ENCODE measurements around the gene SMOC1. TPM values are rescaled to one million over a fixed set of nuclear protein-coding genes. Genes with fewer than 3 reads are reported as not detected.

SMOC1 gene
- total RNA-seq, 1 donor from 2014 or later = not detected

- intact Hi-C loops (cut with micrococcal nuclease) = no loop called here
- DNase-seq = no peak
- no peak overlapping the region for H3K27ac Mint-ChIP-seq
- no peaks in the 10 kb centered on the region for H3K9me3 Mint-ChIP-seq
- H3K4me3 Mint-ChIP-seq = no peak overlapping the region
- H3K27me3 Mint-ChIP-seq = peaks cover 15% of the 10 kb centered on the region
- no peaks in the 10 kb centered on the region for H3K36me3 Mint-ChIP-seq (ENCODE audit: low read depth)
- H3K4me1 Mint-ChIP-seq = no peaks in the 10 kb centered on the region
These were observed 48.9 kb downstream of the SMOC1 start for GRCh38 chr14:69928111-69928523.

GRCh38 chr14:69930780-69931379 lies 51.7 kb downstream of the SMOC1 start:
- Mint-ChIP-seq H3K4me3 (no peak overlapping the region), H3K36me3 (ENCODE audit: low read depth) (no peaks in the 10 kb centered on the region), H3K9me3 (no peaks in the 10 kb centered on the region), H3K27me3 (peaks cover 18% of the 10 kb centered on the region), H3K27ac (no peak overlapping the region), H3K4me1 (no peaks in the 10 kb centered on the region)
- DNase-seq = no peak
- intact Hi-C loops (cut with micrococcal nuclease) = no loop called here

- DNase-seq = no peak
- H3K36me3 Mint-ChIP-seq (ENCODE audit: low read depth) = no peaks in the 10 kb centered on the region
- intact Hi-C loops (cut with micrococcal nuclease) = no loop called here
- H3K4me3 Mint-ChIP-seq = no peak overlapping the region
- no peaks in the 10 kb centered on the region for H3K9me3 Mint-ChIP-seq
- H3K27ac Mint-ChIP-seq = no peak overlapping the region
- H3K4me1 Mint-ChIP-seq = no peaks in the 10 kb centered on the region
- H3K27me3 Mint-ChIP-seq = peaks cover 17% of the 10 kb centered on the region
These were observed 52.7 kb downstream of the SMOC1 start for GRCh38 chr14:69931960-69932359.

GRCh38 chr14:69932391-69932790 lies 53.2 kb downstream of the SMOC1 start:
- Mint-ChIP-seq H3K9me3 (no peaks in the 10 kb centered on the region), H3K4me1 (no peaks in the 10 kb centered on the region), H3K27me3 (peaks cover 17% of the 10 kb centered on the region), H3K27ac (no peak overlapping the region), H3K36me3 (ENCODE audit: low read depth) (no peaks in the 10 kb centered on the region), H3K4me3 (no peak overlapping the region)
- intact Hi-C loops (cut with micrococcal nuclease) = no loop called here
- DNase-seq = no peak

GRCh38 chr14:69933623-69934275 lies 54.5 kb downstream of the SMOC1 start:
- H3K27ac Mint-ChIP-seq = no peak overlapping the region
- DNase-seq = no peak
- intact Hi-C loops (cut with micrococcal nuclease) = no loop called here
- H3K27me3 Mint-ChIP-seq = peaks cover 21% of the 10 kb centered on the region
- H3K4me1 Mint-ChIP-seq = no peaks in the 10 kb centered on the region
- no peaks in the 10 kb centered on the region for H3K36me3 Mint-ChIP-seq (ENCODE audit: low read depth)
- H3K4me3 Mint-ChIP-seq = no peak overlapping the region
- no peaks in the 10 kb centered on the region for H3K9me3 Mint-ChIP-seq

- H3K27ac Mint-ChIP-seq = no peak overlapping the region
- intact Hi-C loops (cut with micrococcal nuclease) = no loop called here
- no peak for DNase-seq
- no peaks in the 10 kb centered on the region for H3K4me1 Mint-ChIP-seq
- no peaks in the 10 kb centered on the region for H3K9me3 Mint-ChIP-seq
- H3K4me3 Mint-ChIP-seq = no peak overlapping the region
- H3K27me3 Mint-ChIP-seq = peaks cover 20% of the 10 kb centered on the region
- H3K36me3 Mint-ChIP-seq (ENCODE audit: low read depth) = no peaks in the 10 kb centered on the region
These were observed 58.3 kb downstream of the SMOC1 start for GRCh38 chr14:69937367-69938081.

- no peak overlapping the region for H3K27ac Mint-ChIP-seq
- peaks cover 21% of the 10 kb centered on the region for H3K27me3 Mint-ChIP-seq
These were observed 59.5 kb downstream of the SMOC1 start for GRCh38 chr14:69938751-69939150.

GRCh38 chr14:69941768-69942742 lies 62.8 kb downstream of the SMOC1 start:
- Mint-ChIP-seq H3K27ac (no peak overlapping the region), H3K36me3 (ENCODE audit: low read depth) (no peaks in the 10 kb centered on the region)

More at GRCh38 chr14:69938751-69939150, 59.5 kb downstream of the SMOC1 start:
- intact Hi-C loops (cut with micrococcal nuclease) = no loop called here
- Mint-ChIP-seq H3K36me3 (ENCODE audit: low read depth) (no peaks in the 10 kb centered on the region), H3K9me3 (no peaks in the 10 kb centered on the region), H3K4me3 (no peak overlapping the region), H3K4me1 (no peaks in the 10 kb centered on the region)
- DNase-seq = no peak

GRCh38 chr14:69943084-69943780 lies 64.0 kb downstream of the SMOC1 start:
- no peaks in the 10 kb centered on the region for H3K36me3 Mint-ChIP-seq (ENCODE audit: low read depth)
- no peaks in the 10 kb centered on the region for H3K4me1 Mint-ChIP-seq
- peaks cover 12% of the 10 kb centered on the region for H3K9me3 Mint-ChIP-seq
- H3K4me3 Mint-ChIP-seq = no peak overlapping the region
- intact Hi-C loops (cut with micrococcal nuclease) = no loop called here
- H3K27me3 Mint-ChIP-seq = peaks cover 7% of the 10 kb centered on the region
- no peak overlapping the region for H3K27ac Mint-ChIP-seq
- no peak for DNase-seq

More at GRCh38 chr14:69941768-69942742, 62.8 kb downstream of the SMOC1 start:
- DNase-seq = no peak
- Mint-ChIP-seq H3K4me1 (no peaks in the 10 kb centered on the region), H3K27me3 (peaks cover 16% of the 10 kb centered on the region), H3K4me3 (no peak overlapping the region), H3K9me3 (peaks cover 10% of the 10 kb centered on the region)
- intact Hi-C loops (cut with micrococcal nuclease) = no loop called here

- no peaks in the 10 kb centered on the region for H3K4me1 Mint-ChIP-seq
- no peaks in the 10 kb centered on the region for H3K36me3 Mint-ChIP-seq (ENCODE audit: low read depth)
- DNase-seq = no peak
- H3K27ac Mint-ChIP-seq = no peak overlapping the region
- H3K4me3 Mint-ChIP-seq = no peak overlapping the region
- H3K27me3 Mint-ChIP-seq = peaks cover 7% of the 10 kb centered on the region
- intact Hi-C loops (cut with micrococcal nuclease) = no loop called here
- peaks cover 12% of the 10 kb centered on the region for H3K9me3 Mint-ChIP-seq
These were observed 66.1 kb downstream of the SMOC1 start for GRCh38 chr14:69945347-69945746.

GRCh38 chr14:69945912-69946311 lies 66.7 kb downstream of the SMOC1 start:
- Mint-ChIP-seq H3K27me3 (peaks cover 7% of the 10 kb centered on the region), H3K4me3 (no peak overlapping the region), H3K36me3 (ENCODE audit: low read depth) (no peaks in the 10 kb centered on the region), H3K4me1 (no peaks in the 10 kb centered on the region), H3K9me3 (peaks cover 12% of the 10 kb centered on the region), H3K27ac (no peak overlapping the region)
- no peak for DNase-seq
- intact Hi-C loops (cut with micrococcal nuclease) = no loop called here

GRCh38 chr14:69948351-69948750 lies 69.1 kb downstream of the SMOC1 start:
- H3K4me1 Mint-ChIP-seq = no peaks in the 10 kb centered on the region
- intact Hi-C loops (cut with micrococcal nuclease) = no loop called here
- H3K27me3 Mint-ChIP-seq = peaks cover 3% of the 10 kb centered on the region
- peaks cover 12% of the 10 kb centered on the region for H3K9me3 Mint-ChIP-seq
- DNase-seq = no peak
- H3K4me3 Mint-ChIP-seq = no peak overlapping the region
- no peak overlapping the region for H3K27ac Mint-ChIP-seq
- no peaks in the 10 kb centered on the region for H3K36me3 Mint-ChIP-seq (ENCODE audit: low read depth)

GRCh38 chr14:69951263-69951662 lies 72.0 kb downstream of the SMOC1 start:
- no peak for DNase-seq
- Mint-ChIP-seq H3K4me3 (no peak overlapping the region), H3K27ac (no peak overlapping the region), H3K36me3 (ENCODE audit: low read depth) (no peaks in the 10 kb centered on the region), H3K4me1 (no peaks in the 10 kb centered on the region), H3K27me3 (peaks cover 2% of the 10 kb centered on the region), H3K9me3 (peaks cover 4% of the 10 kb centered on the region)
- intact Hi-C loops (cut with micrococcal nuclease) = no loop called here
